Heart left ventricle (tissue), 13 donors: ENCODE data around the gene TNPO2.

Experiments used
- CTCF ChIP-seq, 12 donors: fragments of 200-600 bp; sonication (generic) in 4 of 12; IDR thresholded peaks; one replicate each; pipeline versions ENCODE4 v1.5.0 to v1.8.0; 2018 to 2022; ENCODE audit warnings: antibody characterized with exemption in 12 of 12, mild to moderate bottlenecking in 5 of 12
- POLR2A ChIP-seq, 2 donors: fragments of 450-650 bp; IDR thresholded peaks; one replicate each; pipeline ENCODE4 v1.6.1; 2017; ENCODE audit warnings: antibody characterized with exemption in 2 of 2, mild to moderate bottlenecking in 2 of 2, moderate library complexity in 2 of 2
- donor health status: ischemic (EF 13 %, LVEDD 7.1; RV severe dilation, severe dysfunction).
- donor health status: DM: no; HTN: yes; CAD: no.
- donor health status: DM: no; HTN: no; CAD: no.
- donor health status: ischemic (EF 25% LVEDD 6.9; RV normal size, moderate dysfunction).
- donor health status: ischemic (EF 25% LVEDD 5.7; RV mildly dilated, moderate dysfunction).
- donor health status: ischemic (EF 35%, LVEDD 5.7; RV mildly dilated, moderate dysfunction).
- donor health status: nonischemic (EF 11% LVEDD 7.7; RV severe dilation, severe dysfunction).
- donor health status: DM: yes; HTN: yes; CAD: no.
- donor health status: PGD.
- donor health status: ischemic (EF 29% LVEDD 5.4; RV normal size, mild dysfunction).
- donor health status: nonischemic (EF 23%, LVEDD 6.1; RV moderate dilation, normal function).

- TF ChIP-seq CTCF (IDR thresholded peaks at IDR 0.05): no peak
- no peak for TF ChIP-seq POLR2A (IDR thresholded peaks at IDR 0.05)
Measured at GRCh38 chr19:12668346-12668745, 55.4 kb downstream of the TNPO2 start.
